GM12892 (cell line): ENCODE measurements around the gene GDF9.

ENCODE experiments used
- DNase-seq: peaks from one replicate; pipeline ENCODE4 v3.0.0; 2011; ENCODE audit not compliant: insufficient read length
- FAIRE-seq: peaks from 2 replicates; lab custom pipeline; 2011; peaks lifted over from hg19 to GRCh38; lab: Jason Lieb, UNC
- POLR2A ChIP-seq: IDR thresholded peaks from 2 replicates; pipeline ENCODE4 v1.6.1; 2011; ENCODE audit warnings: low read depth, low read length, control low read depth
- POLR2AphosphoS5 ChIP-seq: IDR thresholded peaks from 2 replicates; pipeline ENCODE4 v1.6.1; 2011; ENCODE audit warnings: low read depth, low read length, control low read depth
- TAF1 ChIP-seq: IDR thresholded peaks from 2 replicates; pipeline ENCODE4 v1.6.1; 2011; ENCODE audit warnings: low read depth, mild to moderate bottlenecking, control low read depth, low read length, borderline replicate concordance

The GDF9 gene

DNA sequence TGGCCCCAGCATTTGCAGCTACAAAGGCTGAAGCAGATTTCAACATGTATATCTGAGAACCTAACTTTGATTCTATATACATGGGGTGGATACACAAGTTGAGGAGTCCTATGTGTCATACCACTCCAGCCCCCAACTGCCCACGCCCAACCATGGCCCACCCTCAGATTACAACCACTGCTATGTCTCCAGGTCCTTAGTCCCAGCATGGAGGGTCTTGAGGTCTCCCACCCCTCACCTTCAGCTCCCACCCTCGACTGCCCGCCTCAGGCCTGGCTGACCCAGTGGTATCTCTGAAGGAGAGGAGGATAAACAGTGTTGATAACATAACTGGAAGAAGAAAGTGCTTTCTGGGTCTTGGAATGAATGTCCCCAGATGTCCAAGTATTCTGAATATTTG, 44.9 kb downstream of the GDF9 start:
- TF ChIP-seq POLR2AphosphoS5 (no peak), POLR2A (no peak), TAF1 (no peak)
- DNase-seq (no peak), FAIRE-seq (no peak)

DNA sequence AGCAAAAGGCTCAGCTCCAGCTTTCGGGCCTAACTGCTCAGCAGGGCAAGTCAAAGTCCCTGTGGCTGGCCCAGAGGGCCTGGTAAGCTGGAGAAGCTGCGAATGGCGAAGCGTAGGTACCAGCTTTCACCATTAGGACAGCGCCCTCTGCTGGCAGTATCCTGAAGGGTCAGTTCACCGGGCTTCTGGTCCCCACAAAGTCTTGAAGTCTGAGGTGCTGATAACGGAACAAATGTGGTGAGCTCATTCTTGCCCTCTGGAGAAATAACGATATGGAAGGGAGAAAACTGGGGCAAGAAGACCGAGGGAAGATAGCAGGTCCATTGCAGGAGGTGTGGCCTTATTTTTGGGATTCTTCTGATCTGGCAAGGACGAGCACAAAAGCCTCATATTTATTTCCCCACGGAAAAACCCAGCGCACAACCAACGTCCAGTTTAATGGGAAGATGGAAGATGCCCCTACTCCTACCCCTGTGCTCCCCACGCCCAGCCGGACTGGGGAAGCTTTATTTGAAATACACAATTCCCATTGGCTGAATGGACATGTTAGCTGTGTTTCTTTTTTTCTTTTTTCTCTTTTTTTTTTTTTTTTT, 46.0 kb downstream of the GDF9 start:
- FAIRE-seq, result peak; percentile 93
- DNase-seq, result peak; percentile 90
- no peak for TF ChIP-seq POLR2AphosphoS5
- no peak for TF ChIP-seq TAF1
- TF ChIP-seq POLR2A, result no peak

DNA sequence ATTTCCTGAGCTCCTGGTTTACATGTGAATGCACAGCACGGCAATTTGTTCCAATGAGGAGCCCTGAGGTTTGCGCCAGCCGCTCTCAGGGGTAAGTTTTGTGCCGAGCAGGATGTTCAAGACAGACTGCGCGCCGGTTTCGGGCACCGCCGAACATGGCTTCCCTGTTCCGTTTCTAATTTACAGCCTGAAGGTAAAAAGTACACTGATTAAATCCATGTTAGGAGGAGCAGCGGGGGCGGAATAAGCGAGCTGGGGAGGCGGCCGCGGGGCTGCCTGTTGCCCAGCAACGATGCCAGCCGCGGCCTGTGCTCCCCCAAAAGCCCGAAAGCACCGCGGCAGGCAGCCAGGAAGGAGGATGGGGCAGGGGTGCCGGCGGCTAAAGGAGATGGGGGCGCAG, 46.8 kb downstream of the GDF9 start:
- peak; percentile 78 for FAIRE-seq
- TF ChIP-seq POLR2A (no peak), POLR2AphosphoS5 (no peak), TAF1 (no peak)
- no peak for DNase-seq

DNA sequence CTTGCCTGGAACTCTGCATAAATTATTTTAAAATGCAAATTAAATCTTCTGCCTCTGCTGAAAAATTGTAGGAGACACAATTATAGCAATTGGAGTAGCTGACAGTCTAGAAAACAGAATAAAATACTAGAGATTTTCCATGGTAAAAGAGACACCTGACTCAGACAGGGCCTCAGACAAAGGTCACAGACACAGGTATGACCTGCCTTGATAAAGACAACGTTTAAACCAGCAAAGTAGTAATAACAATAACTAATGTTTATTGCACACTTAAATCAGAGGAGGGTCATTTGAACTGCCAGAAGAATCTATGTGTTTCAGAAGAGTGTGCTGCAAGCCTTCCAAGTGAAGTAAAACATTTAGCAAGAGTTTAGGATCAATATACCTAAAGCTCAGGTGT, 49.3 kb downstream of the GDF9 start:
- no peak for TF ChIP-seq POLR2AphosphoS5
- no peak for TF ChIP-seq TAF1
- TF ChIP-seq POLR2A, result no peak
- FAIRE-seq (no peak), DNase-seq (no peak)

DNA sequence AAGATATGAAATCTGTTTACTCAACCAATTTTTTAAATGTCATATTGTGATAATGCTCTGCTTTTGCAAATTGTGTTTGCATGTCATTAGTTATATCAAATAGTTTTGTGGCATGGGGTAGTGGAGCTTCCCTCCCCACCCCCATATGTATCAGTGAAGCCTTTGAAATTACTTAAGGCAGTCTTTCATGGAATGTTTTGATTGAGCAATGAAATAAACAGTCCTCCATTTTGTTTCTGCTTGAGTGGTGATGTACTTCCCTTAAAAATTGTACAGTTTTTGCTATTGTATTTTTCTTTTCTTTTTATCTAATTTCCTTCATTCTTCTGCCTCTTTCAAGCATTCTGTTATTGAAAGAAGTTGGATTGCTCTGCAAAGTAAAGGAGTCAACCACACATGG, 49.7 kb downstream of the GDF9 start:
- FAIRE-seq (no peak), DNase-seq (no peak)
- no peak for TF ChIP-seq POLR2AphosphoS5
- TF ChIP-seq TAF1, result no peak
- TF ChIP-seq POLR2A, result no peak

DNA sequence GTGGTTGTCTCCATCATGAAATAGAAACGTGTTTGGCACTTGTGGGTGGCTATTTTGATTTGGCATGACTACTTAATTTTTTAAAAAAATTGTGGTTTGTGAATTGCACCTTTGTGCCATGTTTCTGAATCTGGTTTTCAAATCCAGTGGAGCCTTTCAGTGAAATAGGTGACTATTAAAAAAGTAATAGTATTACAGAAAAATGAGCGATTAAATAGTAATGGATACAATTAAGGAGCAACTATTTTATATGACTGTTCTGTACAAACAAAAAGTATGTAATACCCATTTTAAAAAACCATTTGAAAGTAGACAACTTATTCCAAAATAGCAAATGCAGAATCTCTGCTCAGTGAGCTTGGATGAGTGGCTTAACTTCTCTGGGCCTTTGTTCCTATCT, 50.2 kb downstream of the GDF9 start:
- FAIRE-seq (no peak), DNase-seq (no peak)
- TF ChIP-seq POLR2A (no peak), POLR2AphosphoS5 (no peak), TAF1 (no peak)

DNA sequence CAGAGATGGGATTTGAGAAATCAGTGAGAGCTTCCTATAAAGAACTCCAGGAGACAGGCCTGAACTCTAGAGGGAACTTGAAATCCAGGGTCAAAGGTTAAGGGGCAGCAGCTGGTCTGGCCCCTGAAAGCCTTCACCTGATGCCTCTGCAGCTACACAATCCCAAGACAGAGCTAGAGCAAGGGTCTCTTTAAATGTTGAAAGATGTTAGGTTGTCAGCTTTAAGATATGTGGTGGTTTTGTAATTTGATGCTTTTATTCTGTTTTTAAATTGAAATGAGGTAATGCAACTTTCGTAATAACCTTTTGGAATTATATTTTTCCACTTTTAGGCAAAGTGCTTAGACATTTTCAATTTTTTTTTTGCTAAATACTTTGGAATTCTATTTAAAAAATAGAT, 50.8 kb downstream of the GDF9 start:
- DNase-seq (no peak), FAIRE-seq (no peak)
- TF ChIP-seq POLR2A (no peak), TAF1 (no peak), POLR2AphosphoS5 (no peak)

DNA sequence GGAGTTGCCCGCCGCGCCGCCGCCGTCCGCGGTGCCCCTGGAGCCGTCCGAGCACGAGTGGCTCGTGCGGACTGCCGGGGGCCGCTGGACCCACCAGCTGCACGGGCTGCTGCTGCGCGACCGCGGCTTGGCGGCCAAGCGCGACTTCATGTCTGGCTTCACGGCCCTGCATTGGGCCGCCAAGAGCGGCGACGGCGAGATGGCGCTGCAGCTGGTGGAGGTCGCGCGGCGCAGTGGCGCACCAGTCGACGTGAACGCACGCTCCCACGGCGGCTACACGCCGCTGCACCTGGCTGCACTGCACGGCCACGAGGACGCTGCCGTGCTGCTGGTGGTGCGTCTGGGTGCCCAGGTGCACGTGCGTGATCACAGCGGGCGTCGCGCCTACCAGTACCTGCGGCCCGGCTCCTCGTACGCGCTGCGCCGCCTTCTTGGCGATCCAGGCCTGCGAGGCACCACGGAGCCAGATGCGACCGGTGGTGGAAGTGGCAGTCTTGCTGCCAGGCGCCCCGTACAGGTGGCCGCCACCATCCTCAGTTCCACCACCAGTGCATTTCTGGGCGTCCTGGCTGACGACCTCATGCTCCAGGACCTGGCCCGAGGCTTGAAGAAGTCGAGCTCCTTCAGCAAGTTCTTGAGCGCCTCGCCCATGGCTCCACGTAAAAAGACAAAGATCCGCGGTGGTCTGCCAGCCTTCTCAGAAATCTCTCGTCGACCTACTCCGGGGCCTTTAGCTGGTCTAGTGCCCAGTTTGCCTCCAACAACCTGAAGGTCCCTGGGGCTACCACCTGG, 51.6 kb downstream of the GDF9 start:
- FAIRE-seq (no peak), DNase-seq (no peak)
- no peak for TF ChIP-seq TAF1
- no peak for TF ChIP-seq POLR2AphosphoS5
- TF ChIP-seq POLR2A, result no peak

DNA sequence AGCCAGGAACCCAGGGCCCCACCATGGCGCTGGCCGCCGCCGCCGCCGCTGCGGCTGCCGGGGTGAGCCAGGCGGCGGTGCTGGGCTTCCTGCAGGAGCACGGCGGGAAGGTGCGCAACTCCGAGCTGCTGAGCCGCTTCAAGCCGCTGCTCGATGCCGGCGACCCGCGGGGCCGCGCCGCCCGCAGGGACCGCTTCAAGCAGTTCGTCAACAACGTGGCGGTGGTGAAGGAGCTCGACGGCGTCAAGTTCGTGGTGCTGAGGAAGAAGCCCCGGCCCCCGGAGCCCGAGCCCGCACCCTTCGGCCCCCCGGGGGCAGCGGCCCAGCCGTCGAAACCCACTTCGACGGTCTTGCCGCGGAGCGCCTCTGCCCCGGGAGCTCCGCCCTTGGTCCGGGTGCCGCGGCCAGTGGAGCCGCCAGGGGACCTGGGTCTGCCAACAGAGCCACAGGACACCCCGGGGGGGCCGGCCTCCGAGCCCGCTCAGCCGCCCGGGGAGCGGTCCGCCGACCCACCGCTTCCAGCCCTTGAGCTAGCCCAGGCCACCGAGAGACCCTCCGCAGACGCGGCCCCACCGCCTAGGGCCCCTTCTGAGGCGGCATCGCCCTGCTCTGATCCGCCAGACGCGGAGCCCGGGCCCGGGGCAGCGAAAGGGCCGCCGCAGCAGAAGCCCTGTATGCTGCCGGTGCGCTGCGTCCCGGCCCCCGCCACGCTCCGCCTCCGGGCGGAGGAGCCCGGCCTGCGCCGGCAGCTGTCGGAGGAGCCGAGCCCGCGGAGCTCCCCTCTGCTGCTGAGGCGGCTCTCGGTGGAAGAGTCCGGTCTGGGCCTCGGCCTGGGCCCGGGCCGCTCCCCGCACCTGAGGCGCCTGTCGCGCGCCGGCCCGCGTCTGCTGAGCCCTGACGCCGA, 52.4 kb downstream of the GDF9 start:
- FAIRE-seq, result no peak
- TF ChIP-seq POLR2AphosphoS5 (no peak), POLR2A (no peak), TAF1 (no peak)
- peak; percentile 66 for DNase-seq

DNA sequence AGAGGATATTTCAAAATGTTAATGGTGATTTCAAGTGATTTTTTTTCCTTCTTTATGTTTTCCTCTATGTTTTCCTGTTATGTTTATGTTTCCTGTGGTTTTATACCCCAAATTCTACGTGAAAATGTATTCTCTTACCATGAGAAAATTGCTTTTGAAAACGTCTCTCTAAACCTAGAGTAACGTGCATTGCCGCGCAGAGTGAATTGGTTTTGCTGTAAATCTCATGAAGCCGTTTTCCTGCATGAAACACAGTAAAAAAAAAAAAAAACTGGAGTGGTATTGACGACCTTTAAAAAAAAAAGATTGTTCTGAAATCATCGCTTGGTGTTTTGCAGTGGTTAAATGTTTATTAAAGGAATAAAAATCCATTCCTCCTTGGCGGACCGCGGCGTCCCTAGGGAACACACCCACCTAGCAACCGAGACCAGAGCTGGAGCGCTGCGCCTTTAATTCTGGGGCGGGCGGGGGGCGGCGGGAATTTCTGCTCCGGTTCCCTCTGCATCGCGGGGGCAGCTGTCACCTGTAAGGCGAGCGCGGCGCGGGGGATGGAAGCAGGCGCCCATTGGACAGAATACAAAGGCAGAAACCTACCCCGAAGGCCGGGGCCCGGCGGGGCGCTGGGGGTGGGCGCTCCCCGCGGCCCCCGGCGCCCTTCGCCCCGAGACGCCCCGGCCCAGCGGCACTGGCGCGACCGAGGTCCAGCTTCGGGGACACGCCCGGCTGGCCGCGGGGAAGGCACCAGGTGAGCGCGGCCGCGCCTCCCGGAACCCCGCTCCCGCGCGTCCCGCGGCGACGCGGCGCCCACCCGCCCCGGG, 53.3 kb downstream of the GDF9 start, which contains the start of gene SOWAHA:
TSS of gene SOWAHA (plus strand) at position 522 of the 818 bp plus-strand sequence. CDS start 320 bp downstream, outside the sequence.
- DNase-seq (no peak), FAIRE-seq (no peak)
- TF ChIP-seq TAF1, result no peak
- no peak for TF ChIP-seq POLR2AphosphoS5
- no peak for TF ChIP-seq POLR2A
